ENCODE data around the gene SHISA6. TPM values are rescaled to one million over a fixed set of nuclear protein-coding genes. Genes with fewer than 3 reads are reported as not detected.

SHISA6 gene
- polyA plus RNA-seq, 1 donor from 2014 or later = 1.8 TPM

- H3K9me2 ChIP-seq (ENCODE audit: insufficient read depth, low read length) = no peaks in the 10 kb centered on the region
- no peaks in the 10 kb centered on the region for H3F3A ChIP-seq (ENCODE audit: insufficient read depth, low read length, poor library complexity, severe bottlenecking)
- H3K9ac ChIP-seq (ENCODE audit: low read length) = no peak overlapping the region
- no peaks in the 10 kb centered on the region for H3K27me3 ChIP-seq (ENCODE audit: insufficient read depth, low read depth, low read length)
- no peaks in the 10 kb centered on the region for H3K9me3 ChIP-seq (ENCODE audit: low read length)
- no peak overlapping the region for H3K27ac ChIP-seq (ENCODE audit: low read length)
- H3K79me2 ChIP-seq (replicated peaks; ENCODE audit: insufficient read depth, low read length) = no peaks in the 10 kb centered on the region
- no peaks in the 10 kb centered on the region for H4K20me1 ChIP-seq (ENCODE audit: insufficient read depth)
- no peak overlapping the region for H3K4me2 ChIP-seq (ENCODE audit: low read length)
- no peak overlapping the region for H3K4me3 ChIP-seq (ENCODE audit: low read length)
- H2AFZ ChIP-seq (ENCODE audit: low read depth, low read length) = no peak overlapping the region
- no peaks in the 10 kb centered on the region for H3K36me3 ChIP-seq (ENCODE audit: insufficient read depth, low read length)
- TF ChIP-seq EP300 (conservative IDR thresholded peaks at IDR 0.05; ENCODE audit: poor library complexity, severe bottlenecking) (no peak), POLR2AphosphoS5 (IDR thresholded peaks at IDR 0.05) (no peak), EZH2 (IDR thresholded peaks at IDR 0.05; ENCODE audit: borderline replicate concordance, insufficient read depth, low read length, poor library complexity, severe bottlenecking) (no peak), CTCF (IDR thresholded peaks at IDR 0.05; ENCODE audit: poor library complexity, severe bottlenecking) (no peak), TAF1 (IDR thresholded peaks at IDR 0.05; ENCODE audit: low read depth) (no peak), SMC3 (conservative IDR thresholded peaks at IDR 0.05; ENCODE audit: poor library complexity) (no peak), MXI1 (conservative IDR thresholded peaks at IDR 0.05; ENCODE audit: poor library complexity, severe bottlenecking) (no peak), RAD21 (conservative IDR thresholded peaks at IDR 0.05) (no peak)
- TF ChIP-seq, protein P1, sequence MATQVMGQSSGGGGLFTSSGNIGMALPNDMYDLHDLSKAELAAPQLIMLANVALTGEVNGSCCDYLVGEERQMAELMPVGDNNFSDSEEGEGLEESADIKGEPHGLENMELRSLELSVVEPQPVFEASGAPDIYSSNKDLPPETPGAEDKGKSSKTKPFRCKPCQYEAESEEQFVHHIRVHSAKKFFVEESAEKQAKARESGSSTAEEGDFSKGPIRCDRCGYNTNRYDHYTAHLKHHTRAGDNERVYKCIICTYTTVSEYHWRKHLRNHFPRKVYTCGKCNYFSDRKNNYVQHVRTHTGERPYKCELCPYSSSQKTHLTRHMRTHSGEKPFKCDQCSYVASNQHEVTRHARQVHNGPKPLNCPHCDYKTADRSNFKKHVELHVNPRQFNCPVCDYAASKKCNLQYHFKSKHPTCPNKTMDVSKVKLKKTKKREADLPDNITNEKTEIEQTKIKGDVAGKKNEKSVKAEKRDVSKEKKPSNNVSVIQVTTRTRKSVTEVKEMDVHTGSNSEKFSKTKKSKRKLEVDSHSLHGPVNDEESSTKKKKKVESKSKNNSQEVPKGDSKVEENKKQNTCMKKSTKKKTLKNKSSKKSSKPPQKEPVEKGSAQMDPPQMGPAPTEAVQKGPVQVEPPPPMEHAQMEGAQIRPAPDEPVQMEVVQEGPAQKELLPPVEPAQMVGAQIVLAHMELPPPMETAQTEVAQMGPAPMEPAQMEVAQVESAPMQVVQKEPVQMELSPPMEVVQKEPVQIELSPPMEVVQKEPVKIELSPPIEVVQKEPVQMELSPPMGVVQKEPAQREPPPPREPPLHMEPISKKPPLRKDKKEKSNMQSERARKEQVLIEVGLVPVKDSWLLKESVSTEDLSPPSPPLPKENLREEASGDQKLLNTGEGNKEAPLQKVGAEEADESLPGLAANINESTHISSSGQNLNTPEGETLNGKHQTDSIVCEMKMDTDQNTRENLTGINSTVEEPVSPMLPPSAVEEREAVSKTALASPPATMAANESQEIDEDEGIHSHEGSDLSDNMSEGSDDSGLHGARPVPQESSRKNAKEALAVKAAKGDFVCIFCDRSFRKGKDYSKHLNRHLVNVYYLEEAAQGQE (IDR thresholded peaks at IDR 0.05; ENCODE audit: borderline replicate concordance) = no peak
Measured at GRCh38 chr17:11554542-11554941, 313.5 kb downstream of the SHISA6 start.

- Histone ChIP-seq H3F3A (ENCODE audit: insufficient read depth, low read length, poor library complexity, severe bottlenecking) (no peaks in the 10 kb centered on the region), H3K9me3 (ENCODE audit: low read length) (no peaks in the 10 kb centered on the region), H2AFZ (ENCODE audit: low read depth, low read length) (no peak overlapping the region), H3K4me2 (ENCODE audit: low read length) (no peak overlapping the region), H3K4me3 (ENCODE audit: low read length) (no peak overlapping the region), H3K36me3 (ENCODE audit: insufficient read depth, low read length) (no peaks in the 10 kb centered on the region), H3K9me2 (ENCODE audit: insufficient read depth, low read length) (no peaks in the 10 kb centered on the region), H3K27me3 (ENCODE audit: insufficient read depth, low read depth, low read length) (no peaks in the 10 kb centered on the region), H3K27ac (ENCODE audit: low read length) (no peak overlapping the region), H3K79me2 (replicated peaks; ENCODE audit: insufficient read depth, low read length) (no peaks in the 10 kb centered on the region), H4K20me1 (ENCODE audit: insufficient read depth) (no peaks in the 10 kb centered on the region), H3K9ac (ENCODE audit: low read length) (no peak overlapping the region)
- no peak for TF ChIP-seq POLR2AphosphoS5 (IDR thresholded peaks at IDR 0.05)
- no peak for TF ChIP-seq EZH2 (IDR thresholded peaks at IDR 0.05; ENCODE audit: borderline replicate concordance, insufficient read depth, low read length, poor library complexity, severe bottlenecking)
- no peak for TF ChIP-seq RAD21 (conservative IDR thresholded peaks at IDR 0.05)
- no peak for TF ChIP-seq EP300 (conservative IDR thresholded peaks at IDR 0.05; ENCODE audit: poor library complexity, severe bottlenecking)
- TF ChIP-seq, protein P1 (IDR thresholded peaks at IDR 0.05; ENCODE audit: borderline replicate concordance) = no peak
- TF ChIP-seq CTCF (IDR thresholded peaks at IDR 0.05; ENCODE audit: poor library complexity, severe bottlenecking) = no peak
- no peak for TF ChIP-seq MXI1 (conservative IDR thresholded peaks at IDR 0.05; ENCODE audit: poor library complexity, severe bottlenecking)
- TF ChIP-seq SMC3 (conservative IDR thresholded peaks at IDR 0.05; ENCODE audit: poor library complexity) = no peak
- no peak for TF ChIP-seq TAF1 (IDR thresholded peaks at IDR 0.05; ENCODE audit: low read depth)
Measured at GRCh38 chr17:11555530-11555929, 314.5 kb downstream of the SHISA6 start.
